VCaP (cell line): ENCODE results near the gene HSBP1L1.
A peak's percentile ranks its signal among the peaks of the same experiment; 100 is the strongest.

Experiments
- H3K27ac ChIP-seq: fragments of 450-650 bp; 2 replicates; pipeline ENCODE4 v1.5.1; 2017
- TF ChIP-seq, protein P1 (sequence below): fragments of 450-650 bp; conservative IDR thresholded peaks from 2 replicates; pipeline ENCODE4 v1.5.1; 2017; ENCODE audit warnings: mild to moderate bottlenecking, moderate library complexity

HSBP1L1 gene

GRCh38 chr18:79953971-79954651 lies 10.3 kb upstream of the HSBP1L1 start:
- TF ChIP-seq, protein P1, sequence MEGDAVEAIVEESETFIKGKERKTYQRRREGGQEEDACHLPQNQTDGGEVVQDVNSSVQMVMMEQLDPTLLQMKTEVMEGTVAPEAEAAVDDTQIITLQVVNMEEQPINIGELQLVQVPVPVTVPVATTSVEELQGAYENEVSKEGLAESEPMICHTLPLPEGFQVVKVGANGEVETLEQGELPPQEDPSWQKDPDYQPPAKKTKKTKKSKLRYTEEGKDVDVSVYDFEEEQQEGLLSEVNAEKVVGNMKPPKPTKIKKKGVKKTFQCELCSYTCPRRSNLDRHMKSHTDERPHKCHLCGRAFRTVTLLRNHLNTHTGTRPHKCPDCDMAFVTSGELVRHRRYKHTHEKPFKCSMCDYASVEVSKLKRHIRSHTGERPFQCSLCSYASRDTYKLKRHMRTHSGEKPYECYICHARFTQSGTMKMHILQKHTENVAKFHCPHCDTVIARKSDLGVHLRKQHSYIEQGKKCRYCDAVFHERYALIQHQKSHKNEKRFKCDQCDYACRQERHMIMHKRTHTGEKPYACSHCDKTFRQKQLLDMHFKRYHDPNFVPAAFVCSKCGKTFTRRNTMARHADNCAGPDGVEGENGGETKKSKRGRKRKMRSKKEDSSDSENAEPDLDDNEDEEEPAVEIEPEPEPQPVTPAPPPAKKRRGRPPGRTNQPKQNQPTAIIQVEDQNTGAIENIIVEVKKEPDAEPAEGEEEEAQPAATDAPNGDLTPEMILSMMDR = no peak
- H3K27ac ChIP-seq = peak overlapping the region; percentile 41

GRCh38 chr18:79954791-79955190 lies 9.7 kb upstream of the HSBP1L1 start:
- peak overlapping the region; percentile 41 for H3K27ac ChIP-seq

DNA sequence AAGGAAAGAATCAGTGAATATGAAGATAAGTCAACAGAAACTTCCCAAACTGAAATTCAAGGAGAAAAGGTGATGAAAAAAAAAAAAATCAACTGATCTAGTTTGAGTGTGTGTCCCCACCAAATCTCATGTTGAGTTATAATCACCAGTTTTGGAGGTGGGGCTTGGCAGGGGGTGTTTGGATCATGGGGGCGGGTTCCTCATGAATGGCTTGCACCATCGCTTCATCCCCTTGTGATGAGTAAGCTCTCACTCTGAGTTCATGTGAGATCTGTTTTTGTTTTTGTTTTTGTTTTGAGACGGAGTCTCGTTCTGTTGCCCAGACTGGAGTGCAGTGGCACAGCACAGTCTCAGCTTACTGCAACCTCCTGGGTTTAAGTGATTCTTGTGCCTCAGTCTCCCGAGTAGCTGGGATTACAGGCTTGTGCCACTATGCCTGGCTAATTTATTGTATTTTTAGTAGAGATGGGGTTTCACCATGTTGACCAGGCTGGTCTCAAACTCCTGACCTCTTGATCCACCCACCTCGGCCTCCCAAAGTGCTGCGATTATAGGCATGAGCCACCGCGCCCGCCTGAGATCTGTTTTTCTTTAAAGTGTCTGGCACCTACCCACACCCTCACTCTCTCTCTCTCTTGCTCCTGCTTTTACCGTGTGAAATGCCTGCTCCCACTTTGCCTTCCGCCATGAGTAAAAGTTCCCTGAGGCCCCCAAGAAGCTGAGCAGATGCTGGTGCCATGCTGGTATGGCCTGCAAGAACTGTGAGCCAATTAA lies 9.0 kb upstream of the HSBP1L1 start:
- TF ChIP-seq, protein P1 = no peak
- peak overlapping the region; percentile 41; the same call in 1 of the 2 replicates for H3K27ac ChIP-seq

More at GRCh38 chr18:79954791-79955190, 9.7 kb upstream of the HSBP1L1 start:
- TF ChIP-seq, protein P1 = no peak

DNA sequence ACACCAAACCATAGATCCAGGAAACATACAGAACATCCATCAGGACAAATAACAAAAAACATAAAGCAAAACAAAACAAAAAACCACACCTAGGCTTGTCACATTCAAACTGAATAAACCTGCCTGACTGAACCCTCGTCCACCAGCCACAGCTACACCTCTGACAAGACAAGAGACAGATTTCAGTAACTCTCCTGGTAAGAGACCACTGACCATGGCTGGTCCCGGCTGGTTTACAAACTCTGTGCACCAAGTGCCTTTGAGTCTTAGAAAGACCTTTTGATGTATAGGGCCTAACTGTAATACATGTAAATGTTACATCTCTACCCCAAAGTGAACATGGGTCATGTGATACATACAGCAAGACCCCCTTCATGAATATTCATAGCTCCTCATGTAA lies 8.2 kb upstream of the HSBP1L1 start:
- TF ChIP-seq, protein P1 = no peak
- no peak overlapping the region for H3K27ac ChIP-seq

DNA sequence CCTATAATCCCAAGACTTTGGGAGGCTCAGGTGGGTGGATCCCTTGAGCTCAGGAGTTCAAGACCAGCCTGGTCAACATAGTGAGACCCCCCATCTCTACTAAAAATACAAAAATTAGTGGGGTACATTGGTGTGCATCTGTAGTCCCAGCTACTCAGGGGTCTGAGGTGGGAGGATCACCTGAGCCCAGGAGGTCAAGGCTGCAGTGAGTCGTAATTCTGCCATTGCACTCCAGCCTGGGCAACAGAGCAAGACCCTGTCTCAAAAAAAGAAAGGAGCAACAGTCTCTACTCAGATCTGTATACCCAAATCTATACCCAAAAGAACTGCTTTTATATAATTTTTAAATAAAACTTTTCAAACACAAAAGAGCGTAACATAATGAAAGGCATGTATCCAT lies 5.5 kb upstream of the HSBP1L1 start:
- TF ChIP-seq, protein P1 = no peak
- H3K27ac ChIP-seq = no peak overlapping the region

DNA sequence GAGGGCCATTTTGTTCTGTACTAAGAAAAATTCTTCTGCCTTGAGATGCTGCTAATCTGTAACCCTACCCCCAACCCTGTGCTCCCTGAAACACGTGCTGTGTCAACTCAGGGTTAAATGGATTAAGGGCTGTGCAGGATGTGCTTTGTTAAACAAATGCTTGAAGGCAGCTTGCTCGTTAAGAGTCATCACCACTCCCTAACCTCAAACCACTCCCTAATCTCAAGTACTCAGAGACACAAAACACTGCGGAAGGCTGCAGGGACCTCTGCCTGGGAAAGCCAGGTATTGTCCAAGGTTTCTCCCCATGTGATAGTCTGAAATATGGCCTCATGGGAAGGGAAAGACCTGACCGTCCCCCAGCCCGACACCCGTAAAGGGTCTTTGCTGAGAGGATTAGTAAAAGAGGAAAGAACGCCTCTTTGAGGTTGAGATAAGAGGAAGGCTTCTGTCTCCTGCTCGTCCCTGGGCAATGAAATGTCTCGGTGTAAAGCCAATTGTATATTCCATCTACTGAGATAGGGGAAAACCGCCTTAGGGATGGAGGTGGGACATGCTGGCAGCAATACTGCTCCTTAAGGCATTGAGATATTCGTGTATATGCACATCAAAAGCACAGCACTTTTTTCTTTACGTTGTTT lies 4.2 kb upstream of the HSBP1L1 start:
- peak overlapping the region; percentile 37 for H3K27ac ChIP-seq

GRCh38 chr18:79960921-79961526 lies 3.4 kb upstream of the HSBP1L1 start:
- TF ChIP-seq, protein P1 = no peak
- H3K27ac ChIP-seq = peak overlapping the region; percentile 37
